HepG2 (cell line): ENCODE measurements around the gene TOE1. TPM values are rescaled to one million over a fixed set of nuclear protein-coding genes. Genes with fewer than 3 reads are reported as not detected.
A peak's percentile ranks its signal among the peaks of the same experiment; 100 is the strongest.

ENCODE experiments used
- AGO2 ChIP-seq: fragments of 200-400 bp; formaldehyde crosslinking; optimal IDR thresholded peaks from 2 replicates; pipeline ENCODE3; 2017; ENCODE audit warnings: mild to moderate bottlenecking, low read depth, low read length, moderate library complexity
- ATF1 ChIP-seq: IDR thresholded peaks from 2 replicates; pipeline ENCODE4 v1.6.1; 2016; ENCODE audit warnings: mild to moderate bottlenecking, control low read depth
- JARID2 ChIP-seq: sonication (generic); formaldehyde crosslinking; IDR thresholded peaks from 2 replicates; pipeline ENCODE4 v1.8.1; 2023; ENCODE audit warnings: missing genetic modification reagents, inconsistent platforms; ENCODE audit not compliant: insufficient replicate concordance
- MAZ ChIP-seq, 2 experiments: sonication (generic) in 1 of 2; formaldehyde crosslinking in 1 of 2; IDR thresholded peaks; 2 replicates each; pipeline versions ENCODE4 v1.5.0 to v1.6.1; 2012 to 2020; ENCODE audit warnings: low read depth in 2 of 2, mild to moderate bottlenecking in 2 of 2, borderline replicate concordance in 1 of 2, improper control_type of control experiment in 1 of 2, low read length in 1 of 2, missing genetic modification reagents in 1 of 2, moderate library complexity in 1 of 2
- NFIC ChIP-seq: IDR thresholded peaks from 2 replicates; pipeline ENCODE4 v1.6.1; 2012; ENCODE audit warnings: mild to moderate bottlenecking, low read length, inconsistent platforms
- PHF21A ChIP-seq: sonication (generic); formaldehyde crosslinking; IDR thresholded peaks from 2 replicates; pipeline ENCODE4 v1.5.0; 2020; ENCODE audit warnings: mild to moderate bottlenecking, missing genetic modification reagents
- POLR2AphosphoS5 ChIP-seq: IDR thresholded peaks from 2 replicates; pipeline ENCODE4 v1.6.1; 2012; ENCODE audit warnings: low read depth, low read length
- SNAI1 ChIP-seq: sonication (generic); formaldehyde crosslinking; IDR thresholded peaks from 2 replicates; pipeline ENCODE4 v1.5.0; 2020; ENCODE audit warnings: mild to moderate bottlenecking, missing genetic modification reagents, borderline replicate concordance
- ZFAT ChIP-seq: sonication (generic); formaldehyde crosslinking; conservative IDR thresholded peaks from 2 replicates; pipeline ENCODE4 v1.8.1; 2023; ENCODE audit warnings: missing genetic modification reagents, inconsistent platforms
- ZNF260 ChIP-seq: sonication (generic); formaldehyde crosslinking; IDR thresholded peaks from 2 replicates; pipeline ENCODE4 v1.4.0; 2020; ENCODE audit warnings: missing genetic modification reagents, low read depth, mild to moderate bottlenecking, borderline replicate concordance
- ZNF333 ChIP-seq: sonication (generic); formaldehyde crosslinking; IDR thresholded peaks from 2 replicates; pipeline ENCODE4 v1.4.0; 2020; ENCODE audit warnings: mild to moderate bottlenecking, missing genetic modification reagents, borderline replicate concordance
- ZZZ3 ChIP-seq: sonication (generic); formaldehyde crosslinking; IDR thresholded peaks from 2 replicates; pipeline ENCODE4 v1.4.0; 2020; ENCODE audit warnings: missing genetic modification reagents, mild to moderate bottlenecking, borderline replicate concordance
- polyA plus RNA-seq, 8 experiments: library from polyadenylated mRNA; depleted of rRNA in 3 of 8; stranded (reverse) in 7 of 8; unstranded in 1 of 8; fragments of >200 nt; fragmentation: Illumina TruSeq in 4 of 8; extraction: Trizol in 4 of 8; gene quantifications; 2 replicates each; pipeline versions ENCODE4 v1.2.1 to v1.2.3, GENCODE V29; 2011 to 2016; ENCODE audit warnings: low read depth in 4 of 8, missing spikeins in 1 of 8, mixed read lengths in 1 of 8; ENCODE audit not compliant: insufficient read depth in 1 of 8
- total RNA-seq, 5 experiments: library from RNA; depleted of rRNA; stranded (reverse); fragments of >200 nt; fragmentation: Illumina TruSeq; extraction: Trizol; gene quantifications; 2 replicates each; pipeline ENCODE4 v1.2.3, GENCODE V29; 2016; ENCODE audit warnings: low read depth in 1 of 5
- TF ChIP-seq, protein P1 (sequence below): sonication (generic); formaldehyde crosslinking; IDR thresholded peaks from 2 replicates; pipeline ENCODE4 v1.4.0; 2020; ENCODE audit warnings: mild to moderate bottlenecking, missing genetic modification reagents
- TF ChIP-seq, protein P2 (sequence below): sonication (generic); formaldehyde crosslinking; IDR thresholded peaks from 2 replicates; pipeline ENCODE4 v1.8.1; 2023; ENCODE audit warnings: mild to moderate bottlenecking, inconsistent platforms, moderate library complexity, missing genetic modification reagents, borderline replicate concordance
- TF ChIP-seq, protein P3 (sequence below): sonication (generic); formaldehyde crosslinking; IDR thresholded peaks from 2 replicates; pipeline ENCODE4 v1.4.0; 2020; ENCODE audit warnings: missing genetic modification reagents
- TF ChIP-seq, protein P4 (sequence below): sonication (generic); formaldehyde crosslinking; IDR thresholded peaks from 2 replicates; pipeline ENCODE4 v1.9.0; 2021; ENCODE audit warnings: missing genetic modification reagents, mild to moderate bottlenecking, borderline replicate concordance

TOE1 gene
- total and polyA plus RNA-seq, 2 of the 13 experiments (the other 11 are each of a cell fraction or from before 2014, with no cell fraction given): 14.1 to 19.0 TPM

DNA sequence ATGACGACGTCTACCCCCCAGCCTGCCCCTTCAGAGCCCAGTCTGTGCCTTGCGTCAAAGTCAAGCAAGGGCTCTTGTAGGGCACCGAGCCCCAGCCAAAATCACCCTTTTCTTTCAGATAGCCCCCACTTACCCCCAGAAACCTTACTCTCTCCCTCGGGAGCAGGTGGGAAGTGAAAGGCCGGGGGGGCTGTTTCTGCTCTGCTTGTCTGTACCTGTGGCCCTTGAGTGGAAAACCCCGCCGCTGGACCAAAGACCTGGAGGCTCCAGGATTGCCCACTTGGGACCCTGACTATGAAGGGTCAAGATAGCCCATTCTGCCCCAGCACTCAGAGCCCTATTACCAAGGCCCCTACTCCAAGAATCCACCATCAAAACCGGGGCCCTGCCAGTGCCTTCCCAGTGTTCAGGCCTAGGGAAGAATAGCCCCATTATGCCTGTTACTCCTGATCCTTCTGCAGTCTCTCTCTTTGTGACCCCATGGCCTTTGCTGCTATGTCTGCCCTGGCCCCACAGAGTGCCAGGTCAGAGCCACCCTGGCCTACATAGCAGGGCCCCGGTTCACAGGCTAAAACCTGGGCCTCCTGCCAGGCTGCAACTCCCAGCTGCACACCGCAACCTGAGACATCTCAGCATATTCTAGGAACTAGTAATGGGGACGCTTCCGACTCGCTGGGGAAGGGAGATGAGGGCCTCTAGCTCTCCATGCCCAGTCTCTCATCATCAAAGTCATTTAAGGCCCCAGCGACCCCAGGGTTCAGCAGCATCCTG lies 35.5 kb upstream of the TOE1 start (continued):
- TF ChIP-seq ZZZ3 (CRISPR knock-in tag) (0 out of 2 replicates have a peak, but pooled peaks have one; percentile 34), ZFAT (CRISPR knock-in tag) (no peak), ATF1 (CRISPR knock-in tag) (no peak), POLR2AphosphoS5 (0 out of 2 replicates have a peak, but pooled peaks have one; percentile 36), PHF21A (0 out of 2 replicates have a peak, but pooled peaks have one; percentile 44), MAZ (IDR thresholded peaks at IDR 0.05; ENCODE audit: borderline replicate concordance, low read depth, low read length) (no peak), MAZ (CRISPR knock-in tag; IDR thresholded peaks at IDR 0.05; ENCODE audit: low read depth) (no peak), AGO2 (peak; percentile 10), ZNF333 (CRISPR knock-in tag) (0 out of 2 replicates have a peak, but pooled peaks have one; percentile 18), ZNF260 (CRISPR knock-in tag) (no peak), NFIC (no peak), JARID2 (CRISPR knock-in tag) (no peak), SNAI1 (CRISPR knock-in tag) (peak; percentile 38; the same call in 1 of the 2 replicates)
- TF ChIP-seq, protein P1, sequence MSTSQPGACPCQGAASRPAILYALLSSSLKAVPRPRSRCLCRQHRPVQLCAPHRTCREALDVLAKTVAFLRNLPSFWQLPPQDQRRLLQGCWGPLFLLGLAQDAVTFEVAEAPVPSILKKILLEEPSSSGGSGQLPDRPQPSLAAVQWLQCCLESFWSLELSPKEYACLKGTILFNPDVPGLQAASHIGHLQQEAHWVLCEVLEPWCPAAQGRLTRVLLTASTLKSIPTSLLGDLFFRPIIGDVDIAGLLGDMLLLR: peak; percentile 18; the same call in 1 of the 2 replicates
- TF ChIP-seq, protein P2, sequence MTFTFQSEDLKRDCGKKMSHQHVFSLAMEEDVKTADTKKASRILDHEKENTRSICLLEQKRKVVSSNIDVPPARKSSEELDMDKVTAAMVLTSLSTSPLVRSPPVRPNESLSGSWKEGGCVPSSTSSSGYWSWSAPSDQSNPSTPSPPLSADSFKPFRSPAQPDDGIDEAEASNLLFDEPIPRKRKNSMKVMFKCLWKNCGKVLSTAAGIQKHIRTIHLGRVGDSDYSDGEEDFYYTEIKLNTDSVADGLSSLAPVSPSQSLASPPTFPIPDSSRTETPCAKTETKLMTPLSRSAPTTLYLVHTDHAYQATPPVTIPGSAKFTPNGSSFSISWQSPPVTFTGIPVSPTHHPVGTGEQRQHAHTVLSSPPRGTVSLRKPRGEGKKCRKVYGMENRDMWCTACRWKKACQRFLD (CRISPR knock-in tag): no peak
- TF ChIP-seq, protein P3, sequence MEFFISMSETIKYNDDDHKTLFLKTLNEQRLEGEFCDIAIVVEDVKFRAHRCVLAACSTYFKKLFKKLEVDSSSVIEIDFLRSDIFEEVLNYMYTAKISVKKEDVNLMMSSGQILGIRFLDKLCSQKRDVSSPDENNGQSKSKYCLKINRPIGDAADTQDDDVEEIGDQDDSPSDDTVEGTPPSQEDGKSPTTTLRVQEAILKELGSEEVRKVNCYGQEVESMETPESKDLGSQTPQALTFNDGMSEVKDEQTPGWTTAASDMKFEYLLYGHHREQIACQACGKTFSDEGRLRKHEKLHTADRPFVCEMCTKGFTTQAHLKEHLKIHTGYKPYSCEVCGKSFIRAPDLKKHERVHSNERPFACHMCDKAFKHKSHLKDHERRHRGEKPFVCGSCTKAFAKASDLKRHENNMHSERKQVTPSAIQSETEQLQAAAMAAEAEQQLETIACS: 0 out of 2 replicates have a peak, but pooled peaks have one; percentile 2
- TF ChIP-seq, protein P4, sequence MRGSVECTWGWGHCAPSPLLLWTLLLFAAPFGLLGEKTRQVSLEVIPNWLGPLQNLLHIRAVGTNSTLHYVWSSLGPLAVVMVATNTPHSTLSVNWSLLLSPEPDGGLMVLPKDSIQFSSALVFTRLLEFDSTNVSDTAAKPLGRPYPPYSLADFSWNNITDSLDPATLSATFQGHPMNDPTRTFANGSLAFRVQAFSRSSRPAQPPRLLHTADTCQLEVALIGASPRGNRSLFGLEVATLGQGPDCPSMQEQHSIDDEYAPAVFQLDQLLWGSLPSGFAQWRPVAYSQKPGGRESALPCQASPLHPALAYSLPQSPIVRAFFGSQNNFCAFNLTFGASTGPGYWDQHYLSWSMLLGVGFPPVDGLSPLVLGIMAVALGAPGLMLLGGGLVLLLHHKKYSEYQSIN (CRISPR knock-in tag): no peak
